Heart left ventricle (tissue), 16 donors: ENCODE results near the gene CAMTA1. TPM values are rescaled to one million over a fixed set of nuclear protein-coding genes. Genes with fewer than 3 reads are reported as not detected.

Experiments
- ATAC-seq, 4 donors: fragments of 200-7000 bp; cut with Tn5 transposase; one replicate each; pipeline ENCODE4 v1.9.1; 2020 to 2022; ENCODE audit warnings: moderate library complexity in 4 of 4, mild to moderate bottlenecking in 3 of 4, moderate number of reproducible peaks in 1 of 4
- DNase-seq, 5 donors: peaks; one replicate each; pipeline ENCODE4 v3.0.0-alpha.2; 2020
- H3K27ac ChIP-seq, 12 donors: fragments of 200-600 bp; sonication (generic) in 4 of 12; one replicate each; pipeline versions ENCODE4 v1.5.0 to v1.8.0; 2016 to 2022; ENCODE audit warnings: mild to moderate bottlenecking in 2 of 12
- H3K27me3 ChIP-seq, 9 donors: fragments of 200-600 bp; sonication (generic) in 2 of 9; one replicate each; pipeline versions ENCODE4 v1.5.1 to v1.8.0; 2016 to 2022; ENCODE audit warnings: mild to moderate bottlenecking in 3 of 9
- H3K36me3 ChIP-seq, 9 donors: fragments of 200-600 bp; sonication (generic) in 2 of 9; one replicate each; pipeline versions ENCODE4 v1.5.0 to v1.8.0; 2018 to 2022; ENCODE audit warnings: mild to moderate bottlenecking in 2 of 9
- H3K4me1 ChIP-seq, 12 donors: fragments of 200-600 bp; sonication (generic) in 4 of 12; one replicate each; pipeline versions ENCODE4 v1.5.0 to v1.8.0; 2016 to 2022; ENCODE audit warnings: mild to moderate bottlenecking in 3 of 12
- H3K4me3 ChIP-seq, 12 donors: fragments of 200-600 bp; sonication (generic) in 4 of 12; one replicate each; pipeline versions ENCODE4 v1.5.0 to v1.8.0; 2017 to 2022; ENCODE audit warnings: mild to moderate bottlenecking in 9 of 12, moderate library complexity in 4 of 12
- H3K9me3 ChIP-seq, 12 donors: fragments of 200-600 bp; sonication (generic) in 4 of 12; one replicate each; pipeline versions ENCODE4 v1.5.0 to v1.8.0; 2016 to 2022; ENCODE audit warnings: mild to moderate bottlenecking in 1 of 12
- CTCF ChIP-seq, 12 donors: fragments of 200-600 bp; sonication (generic) in 4 of 12; IDR thresholded peaks; one replicate each; pipeline versions ENCODE4 v1.5.0 to v1.8.0; 2018 to 2022; ENCODE audit warnings: antibody characterized with exemption in 12 of 12, mild to moderate bottlenecking in 5 of 12
- POLR2A ChIP-seq, 2 donors: fragments of 450-650 bp; IDR thresholded peaks; one replicate each; pipeline ENCODE4 v1.6.1; 2017; ENCODE audit warnings: antibody characterized with exemption in 2 of 2, mild to moderate bottlenecking in 2 of 2, moderate library complexity in 2 of 2
- WGBS, 4 donors: extraction: QIAGEN DNeasy Blood & Tissue Kit in 2 of 4; methylation state at CpG; one replicate each; pipeline versions ENCODE4 v1.1.5 to v1.1.7; 2013 to 2018; 5-methylcytosine and 5-hydroxymethylcytosine counted together
- intact Hi-C, 10 donors: fragments of 100-400 bp; cut with DNase I; formaldehyde crosslinking; loops; one replicate each; pipeline versions ENCODE4 v1.11.1 to v1.14.2; 2022
- polyA plus RNA-seq, 2 donors: library from polyadenylated mRNA; stranded (reverse); fragments of 200-250 nt; gene quantifications; one replicate each; pipeline ENCODE4 v1.2.3, GENCODE V29; 2013
- total RNA-seq, 9 donors: library from RNA; depleted of rRNA in 2 of 9; stranded (reverse); fragments of >200 nt in 2 of 9; fragmentation: NEBNext Ultra II Directional in 3 of 9; extraction: Animal tissue kit (Norgen Biotek cat#: 25700) in 3 of 9; gene quantifications; one replicate each; pipeline versions ENCODE4 v1.1.0 to v1.2.4, GENCODE V29; 2016 to 2023
- donor health status: ischemic (EF 13 %, LVEDD 7.1; RV severe dilation, severe dysfunction).
- donor health status: healthy with polysubstance abuse.
- donor health status: DM: no; HTN: yes; CAD: no.
- donor health status: DM: no; HTN: no; CAD: no.
- donor health status: ischemic (EF 25% LVEDD 6.9; RV normal size, moderate dysfunction).
- donor health status: ischemic (EF 25% LVEDD 5.7; RV mildly dilated, moderate dysfunction).
- donor health status: healthy.
- donor health status: DM: yes; HTN: yes; CAD: no.
- donor health status: ischemic (EF 35%, LVEDD 5.7; RV mildly dilated, moderate dysfunction).
- donor health status: nonischemic (EF 11% LVEDD 7.7; RV severe dilation, severe dysfunction).
- donor health status: DM: yes; HTN: yes; CAD: no.
- donor health status: PGD.
- donor health status: ischemic (EF 29% LVEDD 5.4; RV normal size, mild dysfunction).
- donor health status: nonischemic (EF 23%, LVEDD 6.1; RV moderate dilation, normal function).

The CAMTA1 gene
- total and polyA plus RNA-seq, 11 donors = 114 to 303 (median 137) TPM

- H3K4me3 ChIP-seq = no peak overlapping the region
- intact Hi-C loops = no loop called here
- no peaks in the 10 kb centered on the region for H3K36me3 ChIP-seq
- no peak for TF ChIP-seq CTCF (IDR thresholded peaks at IDR 0.05)
- no peaks in the 10 kb centered on the region for H3K4me1 ChIP-seq
- DNase-seq = no peak
- peaks cover 0 to 13% (median 0%) of the 10 kb centered on the region in 9 donors for H3K27me3 ChIP-seq
- no peaks in the 10 kb centered on the region for H3K9me3 ChIP-seq
- H3K27ac ChIP-seq = no peak overlapping the region
- no peak for ATAC-seq
- WGBS, 4 donors = 52 to 66% (median 61%) methylated on average over 12 to 13 of the region's 13 CpGs
Measured at GRCh38 chr1:7052701-7053100, 267.4 kb downstream of the CAMTA1 start.

GRCh38 chr1:7060745-7061144, 275.5 kb downstream of the CAMTA1 start:
- no peaks in the 10 kb centered on the region for H3K4me1 ChIP-seq
- H3K36me3 ChIP-seq = no peaks in the 10 kb centered on the region
- peaks cover 0 to 4% (median 0%) of the 10 kb centered on the region in 9 donors for H3K27me3 ChIP-seq
- ATAC-seq (no peak), DNase-seq (no peak)
- H3K27ac ChIP-seq = no peak overlapping the region
- WGBS, 4 donors = 76 to 94% (median 81%) methylated on average over 12 of the region's 12 CpGs
- TF ChIP-seq CTCF (IDR thresholded peaks at IDR 0.05) = no peak
- no peak for TF ChIP-seq POLR2A (IDR thresholded peaks at IDR 0.05)
- intact Hi-C loops = loop anchor here in 2 of 10 donors (10.0 kb wide), 2 partner anchors 256 to 336 kb away; no protein-coding TSS in a partner anchor
- peaks cover 0 to 4% (median 0%) of the 10 kb centered on the region in 12 donors for H3K9me3 ChIP-seq
- no peak overlapping the region for H3K4me3 ChIP-seq

GRCh38 chr1:7062346-7063061, 277.2 kb downstream of the CAMTA1 start:
- Histone ChIP-seq H3K36me3 (no peaks in the 10 kb centered on the region), H3K9me3 (peaks cover 0 to 4% (median 0%) of the 10 kb centered on the region in 12 donors), H3K27me3 (peaks cover 0 to 4% (median 0%) of the 10 kb centered on the region in 9 donors), H3K4me1 (no peaks in the 10 kb centered on the region), H3K27ac (no peak overlapping the region), H3K4me3 (no peak overlapping the region)
- intact Hi-C loops = loop anchor here in 2 of 10 donors (10.0 kb wide), 2 partner anchors 258 to 338 kb away; no protein-coding TSS in a partner anchor
- WGBS, 4 donors = 83 to 89% (median 86%) methylated on average over 32 of the region's 32 CpGs
- no peak for TF ChIP-seq POLR2A (IDR thresholded peaks at IDR 0.05)
- no peak for TF ChIP-seq CTCF (IDR thresholded peaks at IDR 0.05)
- DNase-seq (no peak), ATAC-seq (no peak)

GRCh38 chr1:7063981-7064380, 278.7 kb downstream of the CAMTA1 start:
- Histone ChIP-seq H3K4me1 (no peaks in the 10 kb centered on the region), H3K27me3 (peaks cover 0 to 4% (median 0%) of the 10 kb centered on the region in 9 donors), H3K4me3 (no peak overlapping the region), H3K27ac (no peak overlapping the region), H3K9me3 (peaks cover 0 to 4% (median 0%) of the 10 kb centered on the region in 12 donors), H3K36me3 (no peaks in the 10 kb centered on the region)
- intact Hi-C loops = loop anchor here in 2 of 10 donors (10.0 kb wide), 2 partner anchors 259 to 339 kb away; no protein-coding TSS in a partner anchor
- WGBS, 4 donors = 78 to 85% (median 81%) methylated on average over 1 of the region's 1 CpG
- DNase-seq (no peak), ATAC-seq (no peak)
- TF ChIP-seq POLR2A (IDR thresholded peaks at IDR 0.05) = no peak
- TF ChIP-seq CTCF (IDR thresholded peaks at IDR 0.05) = no peak
